ENCODE data around the gene KDM5B.

DNA sequence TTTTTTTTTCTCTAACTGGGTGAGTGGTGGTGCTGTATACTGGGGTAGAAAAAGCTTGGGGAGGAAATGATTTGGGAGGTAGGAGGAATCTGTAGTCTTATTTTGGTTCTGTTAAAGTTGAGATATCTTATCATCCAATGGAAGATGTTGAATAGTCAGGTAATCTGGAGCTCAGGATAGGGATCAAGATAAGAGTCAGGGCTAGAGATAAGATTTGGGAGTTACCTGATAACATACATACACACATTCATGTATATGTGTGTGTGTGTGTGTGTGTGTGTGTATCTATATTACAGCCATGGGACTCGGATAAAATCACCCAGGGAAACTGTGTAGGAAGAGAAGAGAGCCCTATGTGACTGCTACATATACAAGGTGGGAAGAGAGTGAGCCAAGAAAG lies 10.6 kb upstream of the KDM5B start:
- no peak for TF ChIP-seq POLR2A (IDR thresholded peaks at IDR 0.05; ENCODE audit: low read length)
- no peak for TF ChIP-seq GATA1 (IDR thresholded peaks at IDR 0.05; ENCODE audit: low read depth, low read length)
